Measurements from ENCODE around the gene MN1.

MN1 gene

DNA sequence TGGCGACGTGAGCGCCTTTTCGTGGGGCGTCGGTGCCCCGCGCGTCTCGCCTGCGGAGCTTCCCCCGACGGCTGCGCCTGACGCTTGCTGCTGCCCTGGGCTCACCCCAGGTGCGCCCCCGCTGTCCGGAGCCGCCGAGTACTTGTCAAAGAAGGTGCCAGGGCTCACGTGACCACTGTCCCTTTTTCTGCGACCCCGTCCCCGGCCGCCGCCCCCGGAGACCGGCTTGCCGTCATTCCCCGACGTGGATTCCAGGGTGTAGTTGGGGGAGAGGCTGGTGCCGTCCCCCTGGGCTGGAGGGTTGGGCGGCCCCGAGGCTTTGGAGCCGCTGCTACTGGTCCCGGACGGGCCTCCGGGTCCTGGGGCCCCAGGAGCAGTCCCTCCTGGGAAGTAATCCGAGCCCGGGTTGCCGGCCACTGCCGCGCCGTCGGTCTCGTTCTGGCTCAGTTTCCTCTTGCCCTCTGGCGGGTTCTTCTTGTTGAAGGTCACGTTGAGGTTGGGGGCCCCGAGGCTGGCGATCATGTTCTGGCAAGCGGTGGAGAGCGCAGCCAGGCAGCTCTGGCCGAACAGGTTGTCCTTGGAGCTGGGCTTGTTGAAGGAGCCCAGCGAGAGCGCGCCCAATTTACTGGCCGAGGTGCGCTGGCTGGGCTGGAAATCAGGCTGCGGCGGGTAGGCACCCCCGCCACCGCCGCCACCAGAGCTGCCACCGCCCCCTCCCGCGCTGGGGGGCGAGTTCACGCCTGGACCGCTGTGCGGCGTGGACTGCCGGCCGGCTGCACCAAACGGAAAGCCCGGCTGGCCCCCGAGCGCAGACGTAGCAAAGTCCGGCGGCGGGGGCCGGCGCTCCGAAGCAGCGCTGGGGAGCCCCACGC, 3.8 kb downstream of the MN1 start:
- Histone ChIP-seq H3K27ac (ENCODE audit: low read length) (no peak overlapping the region), H3K4me1 (ENCODE audit: insufficient read depth, low read length) (peaks cover 31% of the 10 kb centered on the region; the same call in 1 of the 2 replicates), H3K27me3 (ENCODE audit: insufficient read depth, low read length) (peaks cover 96% of the 10 kb centered on the region), H3K4me3 (ENCODE audit: low read length) (no peak overlapping the region; the same call in 1 of the 2 replicates), H3K9me3 (ENCODE audit: insufficient read depth, low read depth, low read length) (no peaks in the 10 kb centered on the region), H3K9ac (ENCODE audit: low read depth, low read length) (no peak overlapping the region), H3K36me3 (ENCODE audit: insufficient read depth, low read depth, low read length) (no peaks in the 10 kb centered on the region)

DNA sequence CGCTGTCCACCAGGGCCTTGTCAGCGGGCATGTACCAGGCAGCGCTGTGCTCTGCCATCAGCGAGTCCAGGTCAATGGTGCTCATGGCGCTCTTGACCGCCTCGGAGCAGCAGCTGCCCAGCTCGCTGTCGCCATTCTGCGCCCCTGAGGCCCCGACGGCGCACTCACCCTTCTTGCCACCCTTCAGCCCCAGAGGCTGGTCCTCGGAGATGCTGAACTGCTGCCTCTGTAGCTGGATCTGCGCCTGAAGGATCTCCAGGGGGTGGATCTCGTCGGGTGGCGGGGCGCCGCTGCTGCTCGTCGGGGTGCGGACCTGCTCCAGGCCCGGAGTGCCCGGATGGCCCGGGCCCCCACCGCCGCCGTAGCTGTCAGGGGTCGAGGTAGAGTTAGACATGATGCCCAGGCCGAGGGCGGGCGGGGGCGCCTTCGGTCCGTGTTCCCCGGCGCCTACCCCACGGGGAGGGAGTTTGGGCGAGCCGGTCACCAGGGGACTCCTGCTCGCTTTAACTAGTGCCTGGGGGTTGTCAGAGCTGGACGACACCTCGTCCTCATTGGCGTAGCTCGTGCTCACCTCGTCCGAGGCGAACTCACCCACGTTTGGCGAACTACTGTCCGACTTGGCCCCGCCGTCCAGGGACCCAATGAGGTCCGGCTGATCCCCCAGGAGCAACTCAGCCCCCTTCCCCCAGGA, 4.6 kb downstream of the MN1 start:
- peaks cover 32% of the 10 kb centered on the region; the same call in 1 of the 2 replicates for H3K4me1 ChIP-seq (ENCODE audit: insufficient read depth, low read length)

DNA sequence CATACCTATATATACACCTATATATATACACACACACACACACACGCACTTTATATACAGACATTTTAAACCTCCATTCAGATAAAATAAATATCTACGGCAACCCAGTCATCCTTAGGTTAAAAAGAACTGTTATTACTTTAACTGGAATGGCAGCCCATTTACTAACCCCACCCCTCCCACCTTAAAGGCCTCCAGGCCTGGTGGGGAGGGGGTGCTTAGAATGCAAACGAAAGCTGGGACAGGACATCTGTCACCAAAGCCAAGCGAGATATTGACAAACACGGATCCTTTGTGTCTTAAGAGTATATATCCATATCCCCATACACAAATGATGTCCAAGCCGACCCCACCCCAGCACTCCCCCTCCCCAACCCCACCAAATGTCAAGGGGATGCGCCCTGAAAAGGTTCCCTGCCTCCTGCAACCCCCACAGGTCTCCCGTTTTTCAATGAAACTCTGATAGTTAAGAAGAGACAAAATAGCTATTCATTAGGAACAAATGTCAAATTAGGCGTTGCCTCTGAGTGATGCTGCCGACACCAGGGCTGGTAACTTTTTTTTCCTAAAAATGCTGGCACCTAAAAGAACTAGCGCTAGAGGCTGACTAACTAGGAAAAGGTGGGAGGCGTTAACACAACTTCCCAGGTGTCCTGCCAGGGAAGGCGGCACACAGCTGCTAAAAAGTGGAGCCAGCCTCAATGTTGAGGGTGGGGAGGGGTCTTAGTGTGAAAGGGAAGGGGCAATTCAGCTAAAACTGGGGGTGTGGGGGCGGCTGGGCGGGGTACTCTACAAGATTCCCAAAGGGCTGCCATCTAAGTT, 5.6 kb downstream of the MN1 start:
- Histone ChIP-seq H3K4me1 (ENCODE audit: insufficient read depth, low read length) (peaks cover 42% of the 10 kb centered on the region; the same call in 1 of the 2 replicates), H3K4me3 (ENCODE audit: low read length) (peak overlapping the region; percentile 61; the same call in 1 of the 2 replicates), H3K9ac (ENCODE audit: low read depth, low read length) (peak overlapping the region; percentile 36; the same call in 1 of the 2 replicates), H3K9me3 (ENCODE audit: insufficient read depth, low read depth, low read length) (no peaks in the 10 kb centered on the region), H3K27me3 (ENCODE audit: insufficient read depth, low read length) (peaks cover 97% of the 10 kb centered on the region), H3K27ac (ENCODE audit: low read length) (no peak overlapping the region), H3K36me3 (ENCODE audit: insufficient read depth, low read depth, low read length) (no peaks in the 10 kb centered on the region)

More for the DNA sequence above, 4.6 kb downstream of the MN1 start:
- Histone ChIP-seq H3K27ac (ENCODE audit: low read length) (no peak overlapping the region), H3K9ac (ENCODE audit: low read depth, low read length) (no peak overlapping the region), H3K4me3 (ENCODE audit: low read length) (peak overlapping the region; percentile 25; the same call in 1 of the 2 replicates), H3K27me3 (ENCODE audit: insufficient read depth, low read length) (peaks cover 93% of the 10 kb centered on the region), H3K36me3 (ENCODE audit: insufficient read depth, low read depth, low read length) (no peaks in the 10 kb centered on the region), H3K9me3 (ENCODE audit: insufficient read depth, low read depth, low read length) (no peaks in the 10 kb centered on the region)

DNA sequence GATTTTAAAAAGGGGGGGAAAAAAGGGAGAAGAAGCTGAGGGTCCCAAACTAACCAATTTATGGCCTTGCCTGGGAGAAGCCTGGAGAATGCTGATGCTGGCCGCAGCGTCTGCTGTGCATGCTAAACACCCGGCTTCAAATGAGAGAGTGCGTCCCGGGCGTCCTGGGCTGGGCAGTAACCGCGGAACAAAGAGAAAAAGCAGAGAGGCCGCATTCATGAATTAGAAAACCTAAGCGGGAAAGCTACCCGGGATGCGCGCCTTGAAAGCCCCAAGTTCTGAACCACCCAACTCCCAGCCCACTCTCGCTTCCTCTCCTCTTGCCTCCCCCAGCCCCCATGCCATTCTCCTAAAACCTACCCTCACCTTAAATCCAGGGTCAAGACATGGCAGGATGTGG, 6.5 kb downstream of the MN1 start:
- peaks cover 46% of the 10 kb centered on the region; the same call in 1 of the 2 replicates for H3K4me1 ChIP-seq (ENCODE audit: insufficient read depth, low read length)
- H3K9ac ChIP-seq (ENCODE audit: low read depth, low read length), result peak overlapping the region; percentile 36; the same call in 1 of the 2 replicates
- peaks cover 97% of the 10 kb centered on the region for H3K27me3 ChIP-seq (ENCODE audit: insufficient read depth, low read length)
- no peaks in the 10 kb centered on the region for H3K36me3 ChIP-seq (ENCODE audit: insufficient read depth, low read depth, low read length)
- H3K27ac ChIP-seq (ENCODE audit: low read length), result no peak overlapping the region
- H3K4me3 ChIP-seq (ENCODE audit: low read length), result peak overlapping the region; percentile 61
- no peaks in the 10 kb centered on the region for H3K9me3 ChIP-seq (ENCODE audit: insufficient read depth, low read depth, low read length)

DNA sequence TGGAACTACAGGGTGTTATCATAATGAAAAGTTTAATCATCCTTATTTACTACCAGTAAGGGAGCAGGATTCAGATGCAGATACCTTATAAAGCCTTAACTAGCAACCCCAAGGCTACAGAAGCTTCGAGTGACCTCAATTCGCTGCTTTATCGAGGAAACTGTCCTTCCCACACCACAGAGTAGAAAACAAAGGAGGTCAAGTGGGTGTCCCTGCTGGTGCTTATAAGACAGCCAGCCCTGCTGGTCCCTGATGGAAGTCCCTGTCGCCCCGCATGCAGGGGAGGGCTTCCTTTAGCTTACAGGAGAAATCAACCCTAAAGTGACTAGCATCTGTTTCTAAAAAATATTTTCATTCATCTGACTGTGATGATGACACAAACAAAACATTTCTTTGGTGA, 7.3 kb downstream of the MN1 start:
- Histone ChIP-seq H3K4me1 (ENCODE audit: insufficient read depth, low read length) (peaks cover 43% of the 10 kb centered on the region; the same call in 1 of the 2 replicates), H3K9me3 (ENCODE audit: insufficient read depth, low read depth, low read length) (no peaks in the 10 kb centered on the region), H3K9ac (ENCODE audit: low read depth, low read length) (peak overlapping the region; percentile 36; the same call in 1 of the 2 replicates), H3K27me3 (ENCODE audit: insufficient read depth, low read length) (peaks cover 97% of the 10 kb centered on the region), H3K4me3 (ENCODE audit: low read length) (peak overlapping the region; percentile 61), H3K27ac (ENCODE audit: low read length) (no peak overlapping the region), H3K36me3 (ENCODE audit: insufficient read depth, low read depth, low read length) (no peaks in the 10 kb centered on the region)

DNA sequence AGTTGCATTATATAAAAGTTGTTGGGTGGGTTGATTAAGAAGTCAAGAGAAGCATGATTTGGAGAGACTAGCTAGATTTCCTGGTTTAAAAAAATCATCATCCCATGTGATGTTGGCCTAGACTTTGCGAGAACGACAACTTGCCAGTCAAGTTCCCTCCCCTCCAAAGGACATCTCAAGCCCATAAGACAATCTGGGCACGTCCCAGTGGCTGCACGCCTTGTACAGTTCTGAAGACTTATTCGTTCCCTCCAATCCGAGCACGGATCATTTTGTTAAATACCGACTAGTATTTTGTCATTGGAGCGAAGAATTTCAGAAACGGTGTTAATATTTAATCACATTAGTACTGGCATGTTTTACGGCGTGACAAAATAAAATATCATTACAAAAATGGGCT, 8.0 kb downstream of the MN1 start:
- Histone ChIP-seq H3K27ac (ENCODE audit: low read length) (no peak overlapping the region), H3K9ac (ENCODE audit: low read depth, low read length) (no peak overlapping the region), H3K27me3 (ENCODE audit: insufficient read depth, low read length) (peaks cover 93% of the 10 kb centered on the region), H3K36me3 (ENCODE audit: insufficient read depth, low read depth, low read length) (no peaks in the 10 kb centered on the region), H3K4me3 (ENCODE audit: low read length) (no peak overlapping the region), H3K4me1 (ENCODE audit: insufficient read depth, low read length) (peaks cover 43% of the 10 kb centered on the region; the same call in 1 of the 2 replicates), H3K9me3 (ENCODE audit: insufficient read depth, low read depth, low read length) (no peaks in the 10 kb centered on the region)

DNA sequence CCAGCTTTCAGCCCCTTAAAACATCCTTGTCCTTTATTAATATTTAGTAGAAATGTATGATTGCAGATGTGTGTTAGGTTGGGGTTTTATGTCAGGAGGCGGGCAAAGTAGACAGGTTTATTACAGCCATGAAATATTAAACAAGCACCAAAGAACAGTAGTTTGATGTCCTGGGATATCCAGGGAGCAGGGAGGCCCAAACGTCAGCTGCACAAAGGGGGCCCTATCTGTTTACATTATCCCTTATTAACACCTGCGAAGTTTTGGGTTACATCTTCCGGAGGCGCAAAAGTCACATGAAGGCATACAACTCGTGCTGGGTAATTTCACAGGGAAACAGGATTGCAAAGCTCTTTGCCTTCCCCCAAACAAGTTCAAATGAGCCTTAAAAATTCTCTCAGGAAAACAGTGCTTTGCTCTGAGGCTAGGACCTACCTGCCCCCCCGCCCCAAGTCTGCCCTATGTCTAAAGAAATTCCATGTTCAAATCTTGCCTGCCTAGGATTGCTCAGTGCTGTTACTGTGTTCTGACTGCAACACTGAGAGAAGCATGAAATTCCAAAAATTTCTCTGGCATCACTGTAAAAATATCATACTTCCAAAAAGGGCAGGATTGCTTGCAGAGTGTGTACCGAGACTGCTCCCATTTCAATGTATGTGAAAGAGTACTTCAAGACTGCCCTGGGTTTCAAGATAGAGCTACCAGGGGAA, 8.9 kb downstream of the MN1 start:
- Histone ChIP-seq H3K27me3 (ENCODE audit: insufficient read depth, low read length) (peaks cover 84% of the 10 kb centered on the region), H3K9me3 (ENCODE audit: insufficient read depth, low read depth, low read length) (no peaks in the 10 kb centered on the region), H3K4me1 (ENCODE audit: insufficient read depth, low read length) (peaks cover 43% of the 10 kb centered on the region; the same call in 1 of the 2 replicates)

DNA sequence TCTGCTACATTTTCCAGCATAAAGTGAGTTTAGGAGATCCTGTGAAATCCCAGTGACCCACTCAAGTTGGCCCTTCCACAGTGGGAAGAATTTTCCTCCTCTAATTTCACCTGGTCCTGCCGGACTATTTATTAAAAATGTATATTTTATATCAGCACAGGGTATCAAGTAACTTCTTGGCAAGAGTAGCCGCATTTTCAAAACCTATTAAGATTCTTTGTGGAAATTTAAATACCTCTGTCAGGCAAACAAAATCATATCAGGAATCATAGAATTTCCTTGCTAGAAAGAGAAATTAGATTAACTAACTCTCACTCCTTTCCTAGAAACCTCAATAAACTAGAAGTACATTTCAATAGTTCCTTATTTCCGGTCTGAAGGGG, 9.7 kb downstream of the MN1 start:
- Histone ChIP-seq H3K4me3 (ENCODE audit: low read length) (no peak overlapping the region), H3K4me1 (ENCODE audit: insufficient read depth, low read length) (peaks cover 43% of the 10 kb centered on the region; the same call in 1 of the 2 replicates), H3K36me3 (ENCODE audit: insufficient read depth, low read depth, low read length) (no peaks in the 10 kb centered on the region), H3K27ac (ENCODE audit: low read length) (no peak overlapping the region), H3K9me3 (ENCODE audit: insufficient read depth, low read depth, low read length) (no peaks in the 10 kb centered on the region), H3K9ac (ENCODE audit: low read depth, low read length) (no peak overlapping the region), H3K27me3 (ENCODE audit: insufficient read depth, low read length) (peaks cover 76% of the 10 kb centered on the region)

More for the DNA sequence above, 8.9 kb downstream of the MN1 start:
- H3K9ac ChIP-seq (ENCODE audit: low read depth, low read length), result no peak overlapping the region
- no peak overlapping the region for H3K27ac ChIP-seq (ENCODE audit: low read length)
- no peak overlapping the region for H3K4me3 ChIP-seq (ENCODE audit: low read length)
- no peaks in the 10 kb centered on the region for H3K36me3 ChIP-seq (ENCODE audit: insufficient read depth, low read depth, low read length)

DNA sequence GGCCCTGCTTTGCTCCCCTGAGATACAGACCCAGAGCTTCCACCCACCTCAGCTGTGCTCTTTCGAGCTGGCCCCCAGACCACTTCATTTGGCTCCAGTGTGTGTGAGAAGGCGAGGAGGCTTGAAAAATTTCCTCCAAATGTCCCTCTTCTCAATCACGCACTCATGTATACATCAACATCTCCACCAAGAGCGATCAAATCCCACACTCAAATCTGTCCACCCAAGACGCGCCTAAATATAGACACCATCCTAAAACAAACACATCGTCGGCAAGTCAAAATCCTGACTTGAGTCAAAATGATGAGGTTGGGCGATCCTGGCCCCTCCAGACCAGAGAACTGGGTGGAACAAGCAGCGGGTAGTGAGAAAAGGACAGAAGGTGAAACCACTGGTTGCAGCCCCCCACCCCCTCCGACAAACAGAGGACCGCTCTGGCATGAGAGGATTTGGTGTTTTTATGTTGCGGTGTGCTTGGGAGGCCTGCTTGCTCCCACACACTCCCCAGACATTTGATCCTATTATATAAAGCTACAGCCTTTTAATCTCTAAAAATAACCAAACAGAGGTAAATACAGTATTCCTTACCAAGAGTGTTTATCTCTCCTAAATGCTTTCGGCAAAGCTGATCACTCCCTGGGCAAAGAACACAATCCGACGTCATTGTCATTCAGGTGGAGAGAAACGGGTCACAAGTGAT, 10.2 kb downstream of the MN1 start:
- Histone ChIP-seq H3K9ac (ENCODE audit: low read depth, low read length) (no peak overlapping the region; the same call in 1 of the 2 replicates), H3K4me3 (ENCODE audit: low read length) (peak overlapping the region; percentile 37; the same call in 1 of the 2 replicates), H3K27me3 (ENCODE audit: insufficient read depth, low read length) (peaks cover 71% of the 10 kb centered on the region), H3K9me3 (ENCODE audit: insufficient read depth, low read depth, low read length) (no peaks in the 10 kb centered on the region), H3K27ac (ENCODE audit: low read length) (no peak overlapping the region), H3K36me3 (ENCODE audit: insufficient read depth, low read depth, low read length) (no peaks in the 10 kb centered on the region), H3K4me1 (ENCODE audit: insufficient read depth, low read length) (peaks cover 46% of the 10 kb centered on the region; the same call in 1 of the 2 replicates)

DNA sequence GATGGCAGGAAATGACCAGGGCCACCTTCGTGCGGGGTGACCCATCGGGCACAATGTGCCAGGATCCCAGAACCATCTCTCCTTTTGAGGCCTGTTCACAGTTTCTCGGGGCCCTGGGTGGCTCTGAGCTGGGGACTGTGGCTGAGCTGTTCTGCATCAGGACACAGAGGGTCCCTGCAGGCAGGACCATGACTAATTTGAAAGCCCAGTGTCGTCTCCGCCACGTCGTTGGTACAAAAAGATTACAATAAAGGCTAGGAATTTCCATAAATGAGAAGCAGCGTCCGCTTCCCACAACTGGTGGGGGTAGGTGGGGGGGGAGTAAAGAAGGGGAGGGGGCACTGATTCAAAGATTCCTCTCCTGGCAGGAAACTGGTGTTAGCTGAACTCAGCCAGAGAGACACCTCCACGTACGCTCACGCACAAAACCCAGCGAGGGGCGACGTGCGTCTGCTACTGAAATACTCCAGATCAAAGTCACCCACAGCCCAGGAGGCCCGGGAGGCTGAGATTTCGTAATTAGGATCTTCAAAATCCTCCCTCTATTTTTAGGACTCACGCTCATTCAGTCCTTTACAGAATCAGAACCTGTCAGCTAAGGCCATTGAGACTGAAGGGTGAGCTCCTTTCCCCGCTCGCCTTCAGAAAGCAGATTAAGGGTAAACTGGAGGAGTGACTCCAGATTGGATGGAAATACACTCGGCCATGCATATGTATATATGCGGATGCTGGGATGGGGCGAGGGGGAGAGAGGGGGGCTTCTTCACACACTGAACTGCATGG, 11.0 kb downstream of the MN1 start:
- peak overlapping the region; percentile 37; the same call in 1 of the 2 replicates for H3K4me3 ChIP-seq (ENCODE audit: low read length)
- H3K4me1 ChIP-seq (ENCODE audit: insufficient read depth, low read length), result peaks cover 52% of the 10 kb centered on the region; the same call in 1 of the 2 replicates
- no peak overlapping the region for H3K27ac ChIP-seq (ENCODE audit: low read length)
- H3K9me3 ChIP-seq (ENCODE audit: insufficient read depth, low read depth, low read length), result no peaks in the 10 kb centered on the region
- H3K36me3 ChIP-seq (ENCODE audit: insufficient read depth, low read depth, low read length), result no peaks in the 10 kb centered on the region
- H3K9ac ChIP-seq (ENCODE audit: low read depth, low read length), result peak overlapping the region; percentile 32; the same call in 1 of the 2 replicates
- H3K27me3 ChIP-seq (ENCODE audit: insufficient read depth, low read length), result peaks cover 63% of the 10 kb centered on the region
